Vagina (tissue), 2 donors: ENCODE results near the gene ULK4. TPM values are rescaled to one million over a fixed set of nuclear protein-coding genes. Genes with fewer than 3 reads are reported as not detected.
"Not testable (repeated sequence)": the region's sequence is repeated elsewhere in the genome, so short reads cannot be mapped to it uniquely, and the experiment has no call there.

Experiments
- DNase-seq, 2 donors: peaks; one replicate each; pipeline ENCODE4 v3.0.0-alpha.2; 2017; ENCODE audit errors: extremely low spot score in 2 of 2
- H3K27ac ChIP-seq: fragments of 200-600 bp; sonication (generic); one replicate; pipeline ENCODE4 v1.5.1; 2019
- H3K27me3 ChIP-seq: fragments of 200-600 bp; sonication (generic); one replicate; pipeline ENCODE4 v1.5.1; 2019
- H3K36me3 ChIP-seq, 2 donors: fragments of 200-600 bp; sonication (generic); one replicate each; pipeline ENCODE4 v1.5.1; 2017 to 2019
- H3K4me1 ChIP-seq: fragments of 200-600 bp; sonication (generic); one replicate; pipeline ENCODE4 v1.5.1; 2019
- H3K4me3 ChIP-seq, 2 donors: fragments of 200-600 bp; sonication (generic); 1 replicate in 1 of 2; 2 replicates in 1 of 2; pipeline ENCODE4 v1.5.1; 2016 to 2019
- H3K9me3 ChIP-seq: fragments of 200-600 bp; sonication (generic); one replicate; pipeline ENCODE4 v1.5.1; 2019
- POLR2A ChIP-seq, 2 donors: fragments of 450-650 bp; IDR thresholded peaks; one replicate each; pipeline ENCODE4 v1.6.1; 2017; ENCODE audit warnings: antibody characterized with exemption in 2 of 2, mild to moderate bottlenecking in 2 of 2, moderate library complexity in 2 of 2
- POLR2AphosphoS5 ChIP-seq, 2 donors: sonication (generic); formaldehyde crosslinking; IDR thresholded peaks; one replicate each; pipeline ENCODE4 v1.9.0; 2017; ENCODE audit warnings: antibody characterized with exemption in 2 of 2, mild to moderate bottlenecking in 2 of 2, low read depth in 1 of 2; ENCODE audit not compliant: insufficient read depth in 1 of 2
- intact Hi-C: fragments of 100-400 bp; cut with DNase I; formaldehyde crosslinking; loops from one replicate; pipeline ENCODE4 v1.15.1; 2023
- total RNA-seq: library from RNA; depleted of rRNA; stranded (reverse); fragments of >200 nt; gene quantifications from one replicate; pipeline ENCODE4 v1.2.3, GENCODE V29; 2016
- TF ChIP-seq, protein P1 (sequence below), 3 experiments: fragments of 450-650 bp in 2 of 3; fragments of 200-600 bp in 1 of 3; sonication (generic) in 1 of 3; IDR thresholded peaks; one replicate each; pipeline ENCODE4 v1.5.1; 2017 to 2019; ENCODE audit warnings: antibody characterized with exemption in 3 of 3, mild to moderate bottlenecking in 2 of 3, moderate library complexity in 2 of 3

Gene ULK4
- total RNA-seq, 1 donor from 2014 or later, result 24.1 TPM

DNA sequence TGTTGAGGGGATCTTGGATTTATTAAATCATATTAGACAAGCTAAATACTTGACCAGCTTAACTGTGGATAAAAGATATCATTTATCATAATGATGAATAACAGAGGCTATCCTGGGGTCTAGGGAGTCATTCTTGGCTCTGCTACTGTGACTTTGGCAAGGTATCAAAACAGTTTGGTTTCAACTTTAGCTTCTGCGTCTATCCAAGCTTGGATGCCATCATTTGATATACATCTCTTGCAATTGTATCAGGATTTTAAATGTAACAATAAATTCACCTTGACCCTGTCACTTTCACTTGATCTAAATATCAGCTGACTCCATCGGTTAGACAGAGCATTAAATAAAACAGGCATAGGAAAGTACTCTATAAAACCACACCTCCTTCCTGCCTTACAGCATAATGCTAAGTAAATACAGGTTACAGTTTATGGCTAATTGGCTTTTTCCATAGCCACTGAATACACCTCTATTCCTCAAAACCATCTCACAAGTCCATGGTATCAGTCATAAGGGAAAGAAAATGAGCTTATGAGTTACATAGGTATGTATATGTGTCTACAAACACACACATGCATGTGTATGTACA lies 499.7 kb downstream of the ULK4 start:
- DNase-seq, result no peak
- Histone ChIP-seq H3K4me1 (no peaks in the 10 kb centered on the region), H3K27ac (no peak overlapping the region), H3K27me3 (no peaks in the 10 kb centered on the region), H3K4me3 (no peak overlapping the region), H3K36me3 (no peaks in the 10 kb centered on the region), H3K9me3 (no peaks in the 10 kb centered on the region)
- intact Hi-C loops, result no loop called here
- TF ChIP-seq, protein P1, sequence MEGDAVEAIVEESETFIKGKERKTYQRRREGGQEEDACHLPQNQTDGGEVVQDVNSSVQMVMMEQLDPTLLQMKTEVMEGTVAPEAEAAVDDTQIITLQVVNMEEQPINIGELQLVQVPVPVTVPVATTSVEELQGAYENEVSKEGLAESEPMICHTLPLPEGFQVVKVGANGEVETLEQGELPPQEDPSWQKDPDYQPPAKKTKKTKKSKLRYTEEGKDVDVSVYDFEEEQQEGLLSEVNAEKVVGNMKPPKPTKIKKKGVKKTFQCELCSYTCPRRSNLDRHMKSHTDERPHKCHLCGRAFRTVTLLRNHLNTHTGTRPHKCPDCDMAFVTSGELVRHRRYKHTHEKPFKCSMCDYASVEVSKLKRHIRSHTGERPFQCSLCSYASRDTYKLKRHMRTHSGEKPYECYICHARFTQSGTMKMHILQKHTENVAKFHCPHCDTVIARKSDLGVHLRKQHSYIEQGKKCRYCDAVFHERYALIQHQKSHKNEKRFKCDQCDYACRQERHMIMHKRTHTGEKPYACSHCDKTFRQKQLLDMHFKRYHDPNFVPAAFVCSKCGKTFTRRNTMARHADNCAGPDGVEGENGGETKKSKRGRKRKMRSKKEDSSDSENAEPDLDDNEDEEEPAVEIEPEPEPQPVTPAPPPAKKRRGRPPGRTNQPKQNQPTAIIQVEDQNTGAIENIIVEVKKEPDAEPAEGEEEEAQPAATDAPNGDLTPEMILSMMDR (IDR thresholded peaks at IDR 0.05), result no peak
- TF ChIP-seq POLR2A (IDR thresholded peaks at IDR 0.05) (no peak), POLR2AphosphoS5 (IDR thresholded peaks at IDR 0.05; ENCODE audit: insufficient read depth in 1 of 2, low read depth in 1 of 2) (no peak)

GRCh38 chr3:41460736-41461135 lies 501.2 kb downstream of the ULK4 start:
- DNase-seq, result no peak
- H3K36me3 ChIP-seq, result no peaks in the 10 kb centered on the region
- no peak overlapping the region for H3K27ac ChIP-seq
- no peaks in the 10 kb centered on the region for H3K9me3 ChIP-seq
- intact Hi-C loops, result no loop called here
- no peak overlapping the region for H3K4me3 ChIP-seq
- H3K4me1 ChIP-seq, result no peaks in the 10 kb centered on the region
- no peaks in the 10 kb centered on the region for H3K27me3 ChIP-seq
- TF ChIP-seq POLR2A (IDR thresholded peaks at IDR 0.05) (no peak), POLR2AphosphoS5 (IDR thresholded peaks at IDR 0.05; ENCODE audit: insufficient read depth in 1 of 2, low read depth in 1 of 2) (no peak)
- TF ChIP-seq, protein P1 (IDR thresholded peaks at IDR 0.05), result no peak

GRCh38 chr3:41457176-41457575 lies 504.7 kb downstream of the ULK4 start:
- no peak for DNase-seq
- Histone ChIP-seq H3K4me1 (no peaks in the 10 kb centered on the region), H3K9me3 (no peaks in the 10 kb centered on the region), H3K27ac (no peak overlapping the region), H3K27me3 (no peaks in the 10 kb centered on the region), H3K4me3 (no peak overlapping the region), H3K36me3 (no peaks in the 10 kb centered on the region)
- TF ChIP-seq POLR2A (IDR thresholded peaks at IDR 0.05), result no peak
- TF ChIP-seq, protein P1 (IDR thresholded peaks at IDR 0.05), result no peak
- no peak for TF ChIP-seq POLR2AphosphoS5 (IDR thresholded peaks at IDR 0.05; ENCODE audit: insufficient read depth in 1 of 2, low read depth in 1 of 2)
- intact Hi-C loops, result no loop called here

DNA sequence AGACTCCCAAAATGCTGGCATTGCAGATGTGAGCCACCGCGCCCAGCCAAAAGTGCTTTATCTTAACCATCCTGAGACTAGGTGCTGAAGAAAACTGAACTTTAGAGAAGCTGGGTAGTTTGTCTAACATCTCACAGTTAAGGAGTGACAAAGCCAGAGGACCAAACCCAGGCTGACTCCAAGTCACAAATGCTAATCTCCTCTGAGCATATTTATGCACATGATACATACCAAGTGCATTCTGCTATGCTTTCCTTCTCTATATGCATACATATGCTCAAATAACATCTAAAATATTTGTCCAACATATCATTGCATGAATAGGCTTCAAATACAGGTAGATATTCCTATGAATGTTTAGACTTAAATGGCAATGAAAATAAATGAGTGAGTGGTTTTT lies 505.7 kb downstream of the ULK4 start:
- TF ChIP-seq POLR2AphosphoS5 (IDR thresholded peaks at IDR 0.05; ENCODE audit: insufficient read depth in 1 of 2, low read depth in 1 of 2) (no peak), POLR2A (IDR thresholded peaks at IDR 0.05) (no peak)
- TF ChIP-seq, protein P1 (IDR thresholded peaks at IDR 0.05), result no peak
- no peak for DNase-seq
- no peak overlapping the region for H3K27ac ChIP-seq
- no peak overlapping the region for H3K4me3 ChIP-seq
- intact Hi-C loops, result no loop called here
- H3K9me3 ChIP-seq, result no peaks in the 10 kb centered on the region
- H3K27me3 ChIP-seq, result no peaks in the 10 kb centered on the region
- no peaks in the 10 kb centered on the region for H3K36me3 ChIP-seq
- H3K4me1 ChIP-seq, result no peaks in the 10 kb centered on the region

DNA sequence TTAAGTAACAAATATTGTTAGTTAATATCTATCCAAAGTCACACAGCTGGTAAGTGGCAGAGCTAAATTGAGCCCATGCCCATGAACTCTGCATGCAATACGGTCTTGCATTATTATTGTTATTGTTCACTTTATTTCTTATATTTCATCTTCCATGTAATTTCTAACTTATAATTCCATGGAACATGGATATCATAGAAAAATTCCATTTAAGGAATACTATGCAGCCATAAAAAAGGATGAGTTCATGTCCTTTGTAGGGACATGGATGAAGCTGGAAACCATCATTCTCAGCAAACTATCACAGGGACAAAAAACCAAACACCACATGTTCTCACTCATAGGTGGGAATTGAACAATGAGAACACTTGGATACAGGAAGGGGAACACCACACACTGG lies 508.3 kb downstream of the ULK4 start:
- intact Hi-C loops, H3K27me3 ChIP-seq, H3K36me3 ChIP-seq: not testable (repeated sequence)

More for the DNA sequence above, 508.3 kb downstream of the ULK4 start:
- H3K4me3 ChIP-seq, DNase-seq, H3K9me3 ChIP-seq, H3K27ac ChIP-seq, H3K4me1 ChIP-seq: not testable (repeated sequence)
